Endothelial cell of umbilical vein (primary cell): ENCODE measurements around the gene KRT86. TPM values are rescaled to one million over a fixed set of nuclear protein-coding genes. Genes with fewer than 3 reads are reported as not detected.

Source experiments
- BruUV-seq: library from RNA; stranded (reverse); fragments of 400-500 nt; replicated peaks from 2 replicates; lab custom pipeline; 2021; lab: Mats Ljungman, UMichigan
- CTCF ChIA-PET: fragments of 300-600, 350-600 bp; sonication (Branson Sonifier 250); formaldehyde crosslinking; loops from one replicate; lab custom pipeline; 2021; ENCODE audit warnings: antibody characterized with exemption, inconsistent platforms; lab: Charles Lee
- POLR2A ChIA-PET: fragments of 300-600, 350-600 bp; sonication (Branson Sonifier 250); formaldehyde crosslinking; loops from one replicate; lab custom pipeline; 2021; ENCODE audit warnings: antibody characterized with exemption, inconsistent platforms; lab: Charles Lee
- DNase-seq: peaks from one replicate; pipeline ENCODE4 v3.0.0-alpha.2; 2011; ENCODE audit warnings: low read depth, low spot score
- FAIRE-seq: peaks from 2 replicates; lab custom pipeline; 2011; peaks lifted over from hg19 to GRCh38; lab: Jason Lieb, UNC
- H2AFZ ChIP-seq: 2 replicates; pipeline ENCODE4 v1.6.0; 2012; ENCODE audit warnings: low read depth, low read length, control low read depth, inconsistent platforms
- H3K27ac ChIP-seq: 2 replicates; pipeline ENCODE4 v1.5.1; 2011; ENCODE audit warnings: low read depth, mild to moderate bottlenecking, control low read depth, low read length, moderate library complexity; ENCODE audit not compliant: insufficient read depth
- H3K27me3 ChIP-seq, 2 experiments: 2 replicates each; pipeline versions ENCODE4 v1.6.0 to v1.6.1; 2011; ENCODE audit warnings: low read length in 2 of 2, mixed read lengths in 1 of 2; ENCODE audit not compliant: control insufficient read depth in 2 of 2, insufficient read depth in 2 of 2
- H3K36me3 ChIP-seq, 2 experiments: 2 replicates in 1 of 2; 3 replicates in 1 of 2; pipeline ENCODE4 v1.5.1; 2011; ENCODE audit warnings: low read length in 2 of 2, mild to moderate bottlenecking in 1 of 2, moderate library complexity in 1 of 2; ENCODE audit not compliant: control insufficient read depth in 2 of 2, insufficient read depth in 2 of 2; ENCODE audit errors: extremely low read depth in 1 of 2
- H3K4me1 ChIP-seq: 3 replicates; pipeline ENCODE4 v1.5.1; 2011; ENCODE audit warnings: mild to moderate bottlenecking, low read length; ENCODE audit not compliant: control insufficient read depth, insufficient read depth; ENCODE audit errors: extremely low read depth
- H3K4me2 ChIP-seq: 2 replicates; pipeline ENCODE4 v1.6.1; 2011; ENCODE audit warnings: low read length, control low read depth, mixed read lengths; ENCODE audit not compliant: insufficient read depth
- H3K4me3 ChIP-seq, 3 experiments: fragments of 200-600 bp in 1 of 3; sonication (generic), shearing (Covaris generic) in 1 of 3; replicated peaks in 1 of 3; 2 replicates each; pipeline ENCODE4 v1.5.1; 2011 to 2016; ENCODE audit warnings: control low read depth in 3 of 3, low read length in 3 of 3, mild to moderate bottlenecking in 2 of 3, inconsistent platforms in 1 of 3, low read depth in 1 of 3, moderate library complexity in 1 of 3; ENCODE audit not compliant: insufficient read depth in 1 of 3
- H3K79me2 ChIP-seq: 2 replicates; pipeline ENCODE4 v1.6.0; 2012; ENCODE audit warnings: low read length, inconsistent platforms; ENCODE audit not compliant: control insufficient read depth, insufficient read depth
- H3K9ac ChIP-seq: replicated peaks from 2 replicates; pipeline ENCODE3; 2011; ENCODE audit warnings: low read length, control low read depth; ENCODE audit not compliant: insufficient read depth; ENCODE audit errors: extremely low read depth
- H3K9me1 ChIP-seq: replicated peaks from 3 replicates; pipeline ENCODE4 v1.6.0; 2011; ENCODE audit warnings: mild to moderate bottlenecking, low read length; ENCODE audit not compliant: control insufficient read depth, insufficient read depth; ENCODE audit errors: extremely low read depth
- H3K9me3 ChIP-seq: replicated peaks from 2 replicates; pipeline ENCODE4 v1.5.1; 2012; ENCODE audit warnings: low read length, inconsistent platforms; ENCODE audit not compliant: control insufficient read depth, insufficient read depth
- H4K20me1 ChIP-seq: replicated peaks from 2 replicates; pipeline ENCODE3; 2011; ENCODE audit warnings: mild to moderate bottlenecking, low read length; ENCODE audit not compliant: control insufficient read depth, insufficient read depth; ENCODE audit errors: extremely low read depth
- EZH2 ChIP-seq: IDR thresholded peaks from 2 replicates; pipeline ENCODE4 v1.6.1; 2012; ENCODE audit warnings: borderline replicate concordance, low read depth, mild to moderate bottlenecking, moderate library complexity, low read length, inconsistent platforms; ENCODE audit not compliant: severe bottlenecking
- FOS ChIP-seq: IDR thresholded peaks from 2 replicates; pipeline ENCODE4 v1.6.1; 2011; ENCODE audit warnings: mild to moderate bottlenecking, low read length, moderate library complexity, borderline replicate concordance; ENCODE audit not compliant: insufficient read depth
- GATA2 ChIP-seq: IDR thresholded peaks from 2 replicates; pipeline ENCODE4 v1.7.0; 2011; ENCODE audit warnings: low read depth, mild to moderate bottlenecking, moderate library complexity, mixed read lengths, low read length; ENCODE audit not compliant: insufficient read length, insufficient read depth
- JUN ChIP-seq: IDR thresholded peaks from 2 replicates; pipeline ENCODE4 v1.6.1; 2011; ENCODE audit warnings: borderline replicate concordance, low read depth; ENCODE audit not compliant: insufficient read length, insufficient read depth
- MYC ChIP-seq: IDR thresholded peaks from one replicate; pipeline ENCODE4 v1.6.1; 2011; ENCODE audit warnings: mild to moderate bottlenecking, low read depth, low read length
- POLR2A ChIP-seq: IDR thresholded peaks from 2 replicates; pipeline ENCODE4 v1.6.1; 2012; ENCODE audit warnings: low read depth, mild to moderate bottlenecking, control low read depth, low read length
- POLR2AphosphoS5 ChIP-seq: IDR thresholded peaks from 2 replicates; pipeline ENCODE4 v1.6.1; 2012; ENCODE audit warnings: low read depth, mild to moderate bottlenecking, control low read depth, low read length, moderate library complexity; ENCODE audit not compliant: insufficient read depth
- dilution Hi-C: fragments of 300-500 bp; cut with MboI; formaldehyde crosslinking; loops from one replicate; pipeline ENCODE4 v1.15.0; 2019; ENCODE audit warnings: low sequenced_read_pairs; ENCODE audit not compliant: extremely low pct_ligation_motif_present
- intact Hi-C: fragments of 100-400 bp; cut with micrococcal nuclease; formaldehyde crosslinking; loops from one replicate; pipeline ENCODE4 v1.10.0; 2022
- polyA plus RNA-seq, 4 experiments: library from polyadenylated mRNA; depleted of rRNA in 3 of 4; stranded (reverse) in 3 of 4; unstranded in 1 of 4; fragments of >200 nt; gene quantifications; 2 replicates each; pipeline versions ENCODE4 v1.2.1 to v1.2.3, GENCODE V29; 2011 to 2012; ENCODE audit warnings: missing spikeins in 1 of 4
- total RNA-seq: library from RNA; stranded (reverse); gene quantifications from 2 replicates; pipeline ENCODE4 v1.2.3, GENCODE V29; 2021
- TF ChIP-seq, protein P1 (sequence below), 2 donors: IDR thresholded peaks; 1 replicate in 1 of 2; 2 replicates in 1 of 2; pipeline ENCODE4 v1.5.1; 2011; ENCODE audit warnings: low read length in 2 of 2, mild to moderate bottlenecking in 2 of 2, moderate library complexity in 2 of 2, control low read depth in 1 of 2, inconsistent platforms in 1 of 2, low read depth in 1 of 2; ENCODE audit not compliant: insufficient read depth in 1 of 2; ENCODE audit errors: extremely low read depth in 1 of 2
- TF ChIP-seq, protein P2 (sequence below): IDR thresholded peaks from 2 replicates; pipeline ENCODE4 v1.6.1; 2011; ENCODE audit not compliant: insufficient read depth, insufficient read length

KRT86 gene
- total and polyA plus RNA-seq, 2 donors (not counting 3 experiments of a cell fraction or from before 2014, with no cell fraction given): not detected

DNA sequence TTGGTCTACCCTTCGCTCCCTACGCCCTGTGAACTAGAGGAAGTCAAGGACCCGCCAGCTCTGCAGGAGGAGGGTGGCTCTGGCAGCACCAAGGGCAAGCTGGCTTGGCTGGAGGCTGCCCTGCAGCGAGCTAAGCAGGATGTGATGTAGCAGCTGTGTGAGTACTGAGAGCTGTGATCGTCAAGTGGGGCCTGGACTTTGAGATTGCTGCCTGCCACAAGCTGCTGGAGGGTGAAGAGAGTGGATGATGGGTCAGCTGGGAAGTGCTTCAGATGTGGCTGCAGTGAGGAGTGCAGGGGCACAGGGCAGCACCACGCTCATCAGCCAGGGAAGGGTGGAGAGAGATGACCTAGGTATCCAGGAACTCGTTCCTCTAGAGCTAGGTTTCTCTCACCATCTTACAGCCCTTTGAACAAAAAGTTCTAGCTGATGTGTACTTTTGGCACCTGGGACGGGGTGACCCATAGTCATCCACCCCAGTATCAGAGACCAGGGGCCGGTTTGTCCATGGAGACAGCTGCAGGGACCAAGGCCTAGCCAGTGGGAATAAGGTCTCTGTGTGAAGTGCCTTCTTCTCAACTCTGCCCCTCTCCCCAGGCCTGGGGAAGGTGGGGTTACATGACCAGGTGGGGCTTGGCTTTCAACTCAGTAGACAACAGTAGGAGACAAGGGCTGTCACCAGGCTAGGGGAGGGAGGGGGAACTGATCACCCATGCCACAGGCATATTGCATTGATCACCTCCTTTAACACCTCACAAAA is 3.2 kb downstream of the KRT86 start:
- dilution Hi-C loops: no loop called here
- FAIRE-seq (no peak), DNase-seq (no peak)
- Histone ChIP-seq H3K9me3 (no peaks in the 10 kb centered on the region), H2AFZ (no peak overlapping the region), H3K4me3 (no peak overlapping the region), H3K36me3 (no peaks in the 10 kb centered on the region), H3K9me1 (no peaks in the 10 kb centered on the region), H3K27me3 (peaks cover 12 to 13% of the 10 kb centered on the region in 2 experiments), H3K4me2 (no peak overlapping the region), H3K4me1 (peaks cover 3% of the 10 kb centered on the region), H3K79me2 (no peaks in the 10 kb centered on the region), H3K9ac (no peak overlapping the region), H4K20me1 (no peaks in the 10 kb centered on the region), H3K27ac (no peak overlapping the region)
- TF ChIP-seq GATA2 (no peak), EZH2 (no peak), POLR2A (no peak), POLR2AphosphoS5 (no peak), FOS (no peak), JUN (no peak), MYC (no peak)
- TF ChIP-seq, protein P1, sequence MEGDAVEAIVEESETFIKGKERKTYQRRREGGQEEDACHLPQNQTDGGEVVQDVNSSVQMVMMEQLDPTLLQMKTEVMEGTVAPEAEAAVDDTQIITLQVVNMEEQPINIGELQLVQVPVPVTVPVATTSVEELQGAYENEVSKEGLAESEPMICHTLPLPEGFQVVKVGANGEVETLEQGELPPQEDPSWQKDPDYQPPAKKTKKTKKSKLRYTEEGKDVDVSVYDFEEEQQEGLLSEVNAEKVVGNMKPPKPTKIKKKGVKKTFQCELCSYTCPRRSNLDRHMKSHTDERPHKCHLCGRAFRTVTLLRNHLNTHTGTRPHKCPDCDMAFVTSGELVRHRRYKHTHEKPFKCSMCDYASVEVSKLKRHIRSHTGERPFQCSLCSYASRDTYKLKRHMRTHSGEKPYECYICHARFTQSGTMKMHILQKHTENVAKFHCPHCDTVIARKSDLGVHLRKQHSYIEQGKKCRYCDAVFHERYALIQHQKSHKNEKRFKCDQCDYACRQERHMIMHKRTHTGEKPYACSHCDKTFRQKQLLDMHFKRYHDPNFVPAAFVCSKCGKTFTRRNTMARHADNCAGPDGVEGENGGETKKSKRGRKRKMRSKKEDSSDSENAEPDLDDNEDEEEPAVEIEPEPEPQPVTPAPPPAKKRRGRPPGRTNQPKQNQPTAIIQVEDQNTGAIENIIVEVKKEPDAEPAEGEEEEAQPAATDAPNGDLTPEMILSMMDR (IDR thresholded peaks at IDR 0.05; ENCODE audit: extremely low read depth in 1 of 2, insufficient read depth in 1 of 2, low read depth in 1 of 2, low read length in 2 of 2): no peak
- TF ChIP-seq, protein P2, sequence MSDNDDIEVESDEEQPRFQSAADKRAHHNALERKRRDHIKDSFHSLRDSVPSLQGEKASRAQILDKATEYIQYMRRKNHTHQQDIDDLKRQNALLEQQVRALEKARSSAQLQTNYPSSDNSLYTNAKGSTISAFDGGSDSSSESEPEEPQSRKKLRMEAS: no peak
- POLR2A ChIA-PET: no interaction called here
- BruUV-seq: no TSS peak
- intact Hi-C loops: loop anchor here (2.0 kb wide), 1 partner anchor 121 kb away; no protein-coding TSS in a partner anchor
- CTCF ChIA-PET: interaction anchor here (1.1 to 2.6 kb wide), 4 partner anchors 10 to 64 kb away, joined by 3 to 30 read pairs (median 4); no protein-coding TSS in a partner anchor
